HUES64 (cell line): Measurements from ENCODE around the gene MAGEC3.

ENCODE experiments used
- H3K27ac ChIP-seq: 2 replicates; pipeline ENCODE4 v1.7.0; 2013; ENCODE audit warnings: low read depth, low read length, inconsistent platforms
- H3K27me3 ChIP-seq: 2 replicates; pipeline ENCODE4 v1.6.1; 2013; ENCODE audit warnings: mild to moderate bottlenecking, low read length; ENCODE audit not compliant: insufficient read depth
- H3K36me3 ChIP-seq: 2 replicates; pipeline ENCODE4 v1.6.1; 2013; ENCODE audit warnings: mild to moderate bottlenecking, low read length; ENCODE audit not compliant: insufficient read depth
- H3K4me1 ChIP-seq: 2 replicates; pipeline ENCODE4 v1.6.1; 2013; ENCODE audit warnings: mild to moderate bottlenecking, low read length, moderate library complexity; ENCODE audit not compliant: insufficient read depth
- H3K4me3 ChIP-seq: 2 replicates; pipeline ENCODE4 v1.5.1; 2013; ENCODE audit warnings: mild to moderate bottlenecking, low read length, moderate library complexity
- H3K9ac ChIP-seq: 2 replicates; pipeline ENCODE4 v1.6.1; 2013; ENCODE audit warnings: mild to moderate bottlenecking, low read depth, low read length
- H3K9me3 ChIP-seq: 2 replicates; pipeline ENCODE4 v1.6.1; 2013; ENCODE audit warnings: low read depth, low read length; ENCODE audit not compliant: insufficient read depth
- WGBS: fragments of 150-250, 120-280 bp; methylation state at CpG from one replicate; pipeline ENCODE4 v1.1.7; 2013; ENCODE audit warnings: missing lambda C conversion rate; 5-methylcytosine and 5-hydroxymethylcytosine counted together

The MAGEC3 gene

DNA sequence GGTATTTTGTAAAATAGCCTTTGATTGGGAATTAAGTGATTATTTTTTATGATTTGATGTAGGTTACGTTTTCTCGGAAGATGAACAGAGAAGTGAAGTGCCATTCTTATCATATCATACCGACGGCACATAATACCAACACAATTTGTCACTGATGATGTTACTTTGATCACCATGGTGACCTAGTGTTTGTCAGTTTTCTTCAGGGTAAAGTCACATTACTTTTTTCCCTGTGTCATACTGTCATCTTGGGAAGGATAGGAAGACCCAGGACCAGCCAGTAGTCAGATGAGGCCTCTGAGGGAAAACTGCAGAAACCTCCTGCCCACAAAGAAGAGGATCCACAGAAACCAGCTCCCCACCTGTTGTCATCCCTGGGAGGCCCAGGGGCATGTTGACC lies 64.2 kb downstream of the MAGEC3 start:
- H3K27me3 ChIP-seq: no peaks in the 10 kb centered on the region
- H3K4me3 ChIP-seq: no peak overlapping the region
- no peaks in the 10 kb centered on the region for H3K36me3 ChIP-seq
- no peaks in the 10 kb centered on the region for H3K9me3 ChIP-seq
- H3K4me1 ChIP-seq: no peaks in the 10 kb centered on the region
- no CpG with 5 or more reads among the region's 4 CpGs for WGBS
- no peak overlapping the region for H3K27ac ChIP-seq
- no peak overlapping the region for H3K9ac ChIP-seq

GRCh38 chrX:141903400-141904155 lies 65.5 kb downstream of the MAGEC3 start, which contains the start of gene MAGEC1:
TSS of gene MAGEC1 (plus strand) at chrX:141903894. CDS start at chrX:141905073, 1,179 bp downstream.
- Histone ChIP-seq H3K36me3 (no peaks in the 10 kb centered on the region), H3K27ac (no peak within 1 kb of the TSS), H3K27me3 (no peaks in the 10 kb centered on the region), H3K4me1 (no peaks in the 10 kb centered on the region), H3K9ac (no peak within 1 kb of the TSS), H3K9me3 (no peaks in the 10 kb centered on the region), H3K4me3 (no peak within 1 kb of the TSS)
- 99% methylated on average over 22 of the region's 25 CpGs for WGBS

GRCh38 chrX:141904262-141904661 lies 66.1 kb downstream of the MAGEC3 start:
- no peak overlapping the region for H3K9ac ChIP-seq
- no peaks in the 10 kb centered on the region for H3K27me3 ChIP-seq
- H3K9me3 ChIP-seq: no peaks in the 10 kb centered on the region
- H3K27ac ChIP-seq: no peak overlapping the region
- no peaks in the 10 kb centered on the region for H3K4me1 ChIP-seq
- no peaks in the 10 kb centered on the region for H3K36me3 ChIP-seq
- WGBS: 95% methylated on average over 3 of the region's 6 CpGs
- no peak overlapping the region for H3K4me3 ChIP-seq

DNA sequence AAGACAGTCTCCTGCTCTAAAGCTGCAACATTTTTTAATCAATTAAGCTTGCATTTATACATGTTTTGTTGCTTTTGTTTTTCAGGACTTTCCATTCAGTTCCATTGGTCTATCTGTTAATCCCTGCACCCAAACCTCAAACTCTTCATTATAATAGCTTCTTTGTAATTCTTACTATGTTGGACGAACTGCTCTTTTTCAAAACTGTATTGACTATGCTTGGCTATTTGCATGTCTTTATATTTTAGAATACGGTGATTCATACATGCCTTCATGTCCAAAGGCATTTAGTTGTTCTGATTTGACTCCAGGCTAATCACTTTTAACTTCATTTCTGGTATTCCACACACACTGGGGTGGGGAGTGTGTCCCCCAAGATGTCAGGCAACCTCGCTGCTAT lies 79.7 kb downstream of the MAGEC3 start:
- Histone ChIP-seq H3K27me3 (no peaks in the 10 kb centered on the region), H3K9ac (no peak overlapping the region), H3K4me1 (no peaks in the 10 kb centered on the region), H3K27ac (no peak overlapping the region), H3K4me3 (no peak overlapping the region), H3K36me3 (no peaks in the 10 kb centered on the region), H3K9me3 (no peaks in the 10 kb centered on the region)
- WGBS: 90% methylated on average over 1 of the region's 3 CpGs

DNA sequence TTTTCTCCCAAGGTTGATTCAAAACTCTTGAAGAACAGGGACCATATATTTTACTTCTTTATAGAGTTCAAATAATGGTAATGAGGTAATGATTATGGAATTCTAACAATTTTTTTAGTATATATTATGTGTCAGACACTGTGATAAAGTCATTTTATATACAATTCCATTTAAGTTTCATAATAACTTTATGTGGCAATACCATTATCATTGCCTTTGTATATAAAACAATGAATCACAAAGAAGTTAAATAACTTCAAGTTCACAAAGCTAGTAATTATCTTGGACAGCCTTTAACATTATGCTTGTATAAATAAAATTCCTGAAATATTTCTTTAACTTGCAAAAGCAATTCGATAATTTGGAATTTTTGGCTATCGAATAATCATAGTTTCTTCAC lies 86.2 kb downstream of the MAGEC3 start:
- Histone ChIP-seq H3K4me3 (no peak overlapping the region), H3K9me3 (no peaks in the 10 kb centered on the region), H3K27me3 (no peaks in the 10 kb centered on the region), H3K36me3 (no peaks in the 10 kb centered on the region), H3K27ac (no peak overlapping the region), H3K9ac (no peak overlapping the region), H3K4me1 (no peaks in the 10 kb centered on the region)
- WGBS: 100% methylated on average over 2 of the region's 2 CpGs

DNA sequence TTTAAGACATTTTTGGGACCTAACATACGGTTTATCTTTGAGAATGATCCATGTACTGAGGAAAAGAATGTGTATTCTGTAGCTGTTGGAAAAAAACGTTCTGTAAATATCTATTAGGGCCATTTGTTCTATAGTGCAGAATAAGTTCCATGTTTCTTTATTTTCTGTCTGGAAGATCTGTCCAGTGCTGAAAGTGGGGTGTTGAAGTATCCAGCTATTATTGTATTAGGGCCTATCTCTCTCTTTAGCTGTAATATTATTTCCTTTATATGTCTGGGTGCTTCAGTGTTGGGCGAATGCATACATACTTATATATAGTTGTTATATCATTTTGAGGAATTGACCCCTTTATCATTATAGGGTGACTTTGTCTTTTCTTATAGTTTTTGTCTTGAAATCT lies 90.3 kb downstream of the MAGEC3 start:
- Histone ChIP-seq H3K27me3 (no peaks in the 10 kb centered on the region), H3K4me1 (no peaks in the 10 kb centered on the region), H3K4me3 (no peak overlapping the region), H3K27ac (no peak overlapping the region), H3K9me3 (no peaks in the 10 kb centered on the region), H3K9ac (no peak overlapping the region), H3K36me3 (no peaks in the 10 kb centered on the region)
- 91% methylated on average over 2 of the region's 3 CpGs for WGBS

DNA sequence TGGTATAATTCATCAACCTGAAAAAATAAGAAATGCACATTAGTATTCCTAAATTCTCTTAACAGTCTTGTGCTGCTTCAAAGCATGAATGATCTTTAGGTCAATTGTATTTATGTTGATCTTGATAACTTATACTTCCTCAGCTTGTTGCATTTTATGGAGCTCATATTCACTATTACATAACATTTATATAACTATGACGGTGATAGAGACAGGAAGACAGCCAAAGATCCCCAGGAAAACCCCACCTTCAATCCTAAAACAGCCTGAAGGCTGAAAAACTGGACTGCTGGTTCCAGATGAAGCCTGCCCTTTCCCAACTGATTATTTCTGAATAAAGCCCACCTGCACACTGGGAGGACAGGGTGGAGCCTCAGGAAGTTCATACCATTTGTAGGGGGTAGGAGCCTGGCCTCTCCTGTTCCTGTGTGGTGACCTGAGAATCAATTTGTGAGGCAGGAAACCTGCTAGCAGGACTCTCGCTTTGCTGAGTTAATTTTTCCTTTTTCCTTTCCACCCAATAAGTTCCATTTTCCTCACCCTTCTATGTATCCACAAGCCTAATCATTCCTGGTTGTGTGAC lies 96.0 kb downstream of the MAGEC3 start:
- Histone ChIP-seq H3K36me3 (no peaks in the 10 kb centered on the region), H3K9ac (no peak overlapping the region), H3K27ac (no peak overlapping the region), H3K27me3 (no peaks in the 10 kb centered on the region), H3K9me3 (no peaks in the 10 kb centered on the region), H3K4me3 (no peak overlapping the region), H3K4me1 (no peaks in the 10 kb centered on the region)
- WGBS: 100% methylated on average over 2 of the region's 2 CpGs

DNA sequence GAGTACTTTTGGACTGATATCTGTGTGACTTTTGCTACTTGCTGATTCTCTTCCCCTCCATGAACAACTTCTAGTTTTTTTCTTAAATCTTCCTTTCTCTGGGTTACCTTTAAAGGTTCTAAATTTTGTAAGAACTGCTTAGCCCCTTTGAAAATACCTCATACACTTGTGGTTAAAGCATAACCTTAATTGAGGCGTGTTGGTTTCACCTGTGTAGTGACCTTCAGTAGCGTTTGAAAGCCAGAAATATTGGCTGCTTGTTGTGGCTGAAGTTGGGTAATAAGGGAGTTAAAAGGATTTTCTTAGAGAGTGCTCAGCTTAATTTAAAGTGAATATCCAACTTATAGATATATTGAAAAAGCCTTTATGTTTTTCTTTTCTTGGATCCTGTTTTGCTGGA lies 97.5 kb downstream of the MAGEC3 start:
- no peaks in the 10 kb centered on the region for H3K4me1 ChIP-seq
- no peaks in the 10 kb centered on the region for H3K9me3 ChIP-seq
- H3K9ac ChIP-seq: no peak overlapping the region
- 100% methylated on average over 2 of the region's 2 CpGs for WGBS
- no peaks in the 10 kb centered on the region for H3K36me3 ChIP-seq
- H3K4me3 ChIP-seq: no peak overlapping the region
- H3K27me3 ChIP-seq: no peaks in the 10 kb centered on the region
- H3K27ac ChIP-seq: no peak overlapping the region

- no peak overlapping the region for H3K27ac ChIP-seq
- H3K36me3 ChIP-seq: no peaks in the 10 kb centered on the region
- 100% methylated on average over 1 of the region's 1 CpG for WGBS
- no peaks in the 10 kb centered on the region for H3K27me3 ChIP-seq
- H3K9me3 ChIP-seq: no peaks in the 10 kb centered on the region
- no peaks in the 10 kb centered on the region for H3K4me1 ChIP-seq
- H3K4me3 ChIP-seq: no peak overlapping the region
- no peak overlapping the region for H3K9ac ChIP-seq
These were observed 98.0 kb downstream of the MAGEC3 start for GRCh38 chrX:141936080-141936479.

DNA sequence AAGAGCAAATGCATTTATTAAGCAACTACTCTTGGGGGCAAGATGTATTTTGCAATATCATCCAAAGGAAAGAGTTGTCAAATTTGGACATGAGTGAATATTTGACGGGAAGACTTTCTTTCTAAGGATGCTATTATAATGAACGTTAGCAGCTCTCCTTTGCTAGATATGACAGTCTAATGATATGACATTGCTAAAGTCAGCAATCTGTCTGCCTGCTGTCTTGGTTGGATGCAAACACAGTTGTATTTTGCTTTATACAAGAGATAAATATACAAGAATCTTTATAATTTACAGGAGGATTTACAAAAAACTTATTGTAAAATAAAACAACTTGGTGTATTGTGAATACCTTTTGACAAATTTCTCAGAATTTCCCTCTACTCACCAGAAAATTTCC lies 103.1 kb downstream of the MAGEC3 start:
- H3K9ac ChIP-seq: no peak overlapping the region
- no peaks in the 10 kb centered on the region for H3K4me1 ChIP-seq
- no peak overlapping the region for H3K4me3 ChIP-seq
- no peaks in the 10 kb centered on the region for H3K9me3 ChIP-seq
- no peaks in the 10 kb centered on the region for H3K36me3 ChIP-seq
- no peaks in the 10 kb centered on the region for H3K27me3 ChIP-seq
- WGBS: 97% methylated on average over 2 of the region's 2 CpGs
- no peak overlapping the region for H3K27ac ChIP-seq

GRCh38 chrX:141945426-141945825 lies 107.3 kb downstream of the MAGEC3 start:
- H3K9ac ChIP-seq: no peak overlapping the region
- no peaks in the 10 kb centered on the region for H3K4me1 ChIP-seq
- WGBS: 79% methylated on average over 6 of the region's 7 CpGs
- no peaks in the 10 kb centered on the region for H3K9me3 ChIP-seq
- no peak overlapping the region for H3K4me3 ChIP-seq
- no peak overlapping the region for H3K27ac ChIP-seq
- H3K27me3 ChIP-seq: no peaks in the 10 kb centered on the region
- H3K36me3 ChIP-seq: no peaks in the 10 kb centered on the region
